HEK293T (cell line): Measurements from ENCODE around the gene ATAD3A.
"Not testable (repeated sequence)": the region's sequence is repeated elsewhere in the genome, so short reads cannot be mapped to it uniquely, and the experiment has no call there.

Source experiments
- ARNT ChIP-seq: fragments of 450-650 bp; IDR thresholded peaks from 2 replicates; pipeline ENCODE4 v1.6.1; 2017; ENCODE audit warnings: mild to moderate bottlenecking
- BHLHE40 ChIP-seq: fragments of 450-650 bp; IDR thresholded peaks from 2 replicates; pipeline ENCODE4 v1.6.1; 2016; ENCODE audit warnings: mild to moderate bottlenecking, moderate library complexity, borderline replicate concordance
- CTBP1 ChIP-seq: fragments of 450-650 bp; IDR thresholded peaks from 2 replicates; pipeline ENCODE4 v1.6.1; 2016; ENCODE audit warnings: borderline replicate concordance
- FOXA1 ChIP-seq: fragments of 450-650 bp; IDR thresholded peaks from 2 replicates; pipeline ENCODE4 v1.6.1; 2016; ENCODE audit warnings: mild to moderate bottlenecking
- FOXK2 ChIP-seq: fragments of 450-650 bp; IDR thresholded peaks from 2 replicates; pipeline ENCODE4 v1.6.1; 2016; ENCODE audit warnings: mild to moderate bottlenecking
- FOXM1 ChIP-seq: fragments of 450-650 bp; IDR thresholded peaks from 2 replicates; pipeline ENCODE4 v1.6.1; 2017; ENCODE audit warnings: mild to moderate bottlenecking, borderline replicate concordance
- NFRKB ChIP-seq: fragments of 450-650 bp; IDR thresholded peaks from 2 replicates; pipeline ENCODE4 v1.6.1; 2016; ENCODE audit warnings: mild to moderate bottlenecking, moderate library complexity
- SP1 ChIP-seq: fragments of 450-650 bp; IDR thresholded peaks from 2 replicates; pipeline ENCODE4 v1.6.1; 2017
- TARDBP ChIP-seq: fragments of 450-650 bp; IDR thresholded peaks from 2 replicates; pipeline ENCODE4 v1.6.1; 2016

DNA sequence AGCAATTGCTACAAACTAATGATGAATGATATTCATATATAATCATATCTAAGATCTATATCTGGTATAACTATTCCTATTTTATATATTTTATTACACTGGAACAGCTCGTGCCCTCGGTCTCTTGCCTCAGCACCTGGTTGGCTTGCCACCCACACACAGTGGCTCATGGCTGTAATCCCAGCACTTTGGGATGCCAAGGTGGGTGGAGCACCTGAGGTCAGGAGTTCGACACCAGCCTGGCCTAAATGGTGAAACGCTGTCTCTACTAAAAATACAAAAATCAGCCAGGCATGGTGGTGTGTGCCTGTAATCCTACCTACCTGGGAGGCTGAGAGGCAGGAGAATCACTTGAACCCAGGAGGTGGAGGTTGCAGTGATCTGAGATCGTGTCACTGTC is 6.2 kb upstream of the ATAD3A start:
- not testable (repeated sequence) for TF ChIP-seq FOXA1, SP1, BHLHE40, CTBP1, TARDBP, FOXM1, FOXK2, NFRKB, ARNT
